Measurements from ENCODE around the gene SEC61A2.
"Not testable (repeated sequence)": the region's sequence is repeated elsewhere in the genome, so short reads cannot be mapped to it uniquely, and the experiment has no call there.

The SEC61A2 gene

GRCh38 chr10:12162927-12163326, 33.5 kb downstream of the SEC61A2 start:
- DNase-seq: no peak

- DNase-seq: no peak
These were observed 34.6 kb downstream of the SEC61A2 start for GRCh38 chr10:12164085-12164484.

- DNase-seq: no peak
These were observed 35.6 kb downstream of the SEC61A2 start for GRCh38 chr10:12165036-12165435.

GRCh38 chr10:12165999-12166775, 36.7 kb downstream of the SEC61A2 start:
- DNase-seq: no peak

- not testable (repeated sequence) for DNase-seq
These were observed 42.0 kb downstream of the SEC61A2 start for GRCh38 chr10:12171512-12171911.

GRCh38 chr10:12177642-12178041, 48.2 kb downstream of the SEC61A2 start:
- DNase-seq: no peak

- DNase-seq: peak; percentile 97
These were observed 50.2 kb downstream of the SEC61A2 start for GRCh38 chr10:12179606-12180170.

- no peak for DNase-seq
These were observed 50.9 kb downstream of the SEC61A2 start for GRCh38 chr10:12180221-12180974.

- peak; percentile 100 for DNase-seq
These were observed 51.7 kb downstream of the SEC61A2 start for GRCh38 chr10:12181065-12181775.

- DNase-seq: no peak
These were observed 54.7 kb downstream of the SEC61A2 start for GRCh38 chr10:12184165-12184564.

GRCh38 chr10:12186323-12186722, 56.8 kb downstream of the SEC61A2 start:
- DNase-seq: peak; percentile 68

GRCh38 chr10:12187321-12187905, 57.9 kb downstream of the SEC61A2 start:
- no peak for DNase-seq

GRCh38 chr10:12188656-12189055, 59.2 kb downstream of the SEC61A2 start:
- DNase-seq: peak; percentile 11

- peak; percentile 12 for DNase-seq
These were observed 59.9 kb downstream of the SEC61A2 start for GRCh38 chr10:12189426-12189825.

- peak; percentile 87 for DNase-seq
These were observed 62.2 kb downstream of the SEC61A2 start for GRCh38 chr10:12191715-12192114.

- DNase-seq: peak; percentile 44
These were observed 63.7 kb downstream of the SEC61A2 start for GRCh38 chr10:12193193-12193592.

- peak; percentile 54 for DNase-seq
These were observed 65.3 kb downstream of the SEC61A2 start for GRCh38 chr10:12194752-12195271.

GRCh38 chr10:12195281-12195602, 65.8 kb downstream of the SEC61A2 start:
- peak; percentile 32 for DNase-seq

GRCh38 chr10:12195603-12196506, 66.4 kb downstream of the SEC61A2 start, which contains the start of the genes CDC123 and NUDT5:
Gene CDC123 (plus strand): TSS chr10:12196188. CDS start chr10:12196246, 58 bp downstream.
Gene NUDT5 (minus strand): TSS chr10:12195891. CDS start chr10:12186291, 9,600 bp downstream.
- peak; percentile 93 for DNase-seq

GRCh38 chr10:12196531-12197211, 67.2 kb downstream of the SEC61A2 start:
- DNase-seq: no peak

GRCh38 chr10:12198156-12198555, 68.7 kb downstream of the SEC61A2 start:
- DNase-seq: peak; percentile 47
